Testis (tissue), 2 donors: ENCODE data around the gene CLK2.

Experiments
- POLR2A ChIP-seq: fragments of 450-650 bp; IDR thresholded peaks from one replicate; pipeline ENCODE4 v1.6.1; 2017; ENCODE audit warnings: antibody characterized with exemption, mild to moderate bottlenecking, moderate library complexity
- TF ChIP-seq, protein P1 (sequence below), 3 experiments: fragments of 450-650 bp in 2 of 3; fragments of 200-600 bp in 1 of 3; sonication (generic) in 1 of 3; IDR thresholded peaks; one replicate each; pipeline ENCODE4 v1.5.1; 2016 to 2019; ENCODE audit warnings: antibody characterized with exemption in 3 of 3, mild to moderate bottlenecking in 2 of 3, moderate library complexity in 1 of 3

DNA sequence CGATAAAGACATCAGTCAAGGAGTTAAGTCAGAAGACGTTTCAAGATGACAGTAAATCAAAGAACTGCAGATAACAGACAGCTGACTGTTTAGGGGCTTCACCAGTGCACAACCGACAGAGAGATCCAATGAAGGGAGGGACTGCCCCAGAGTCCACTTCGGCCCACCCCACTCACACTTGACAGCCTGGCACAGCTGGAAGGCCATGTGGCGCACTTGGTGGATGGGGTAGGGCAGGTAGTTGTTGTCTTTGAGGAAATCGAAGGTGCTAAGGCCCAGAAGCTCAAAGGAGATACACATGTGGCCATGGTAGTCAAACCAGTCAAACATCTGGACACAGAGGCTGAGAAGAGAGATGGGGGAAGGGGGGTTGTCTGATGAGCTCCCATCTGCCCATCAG is 6.8 kb downstream of the CLK2 start:
- TF ChIP-seq, protein P1, sequence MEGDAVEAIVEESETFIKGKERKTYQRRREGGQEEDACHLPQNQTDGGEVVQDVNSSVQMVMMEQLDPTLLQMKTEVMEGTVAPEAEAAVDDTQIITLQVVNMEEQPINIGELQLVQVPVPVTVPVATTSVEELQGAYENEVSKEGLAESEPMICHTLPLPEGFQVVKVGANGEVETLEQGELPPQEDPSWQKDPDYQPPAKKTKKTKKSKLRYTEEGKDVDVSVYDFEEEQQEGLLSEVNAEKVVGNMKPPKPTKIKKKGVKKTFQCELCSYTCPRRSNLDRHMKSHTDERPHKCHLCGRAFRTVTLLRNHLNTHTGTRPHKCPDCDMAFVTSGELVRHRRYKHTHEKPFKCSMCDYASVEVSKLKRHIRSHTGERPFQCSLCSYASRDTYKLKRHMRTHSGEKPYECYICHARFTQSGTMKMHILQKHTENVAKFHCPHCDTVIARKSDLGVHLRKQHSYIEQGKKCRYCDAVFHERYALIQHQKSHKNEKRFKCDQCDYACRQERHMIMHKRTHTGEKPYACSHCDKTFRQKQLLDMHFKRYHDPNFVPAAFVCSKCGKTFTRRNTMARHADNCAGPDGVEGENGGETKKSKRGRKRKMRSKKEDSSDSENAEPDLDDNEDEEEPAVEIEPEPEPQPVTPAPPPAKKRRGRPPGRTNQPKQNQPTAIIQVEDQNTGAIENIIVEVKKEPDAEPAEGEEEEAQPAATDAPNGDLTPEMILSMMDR (IDR thresholded peaks at IDR 0.05) = no peak
- no peak for TF ChIP-seq POLR2A
